Measurements from ENCODE around the gene NRN1L. TPM values are rescaled to one million over a fixed set of nuclear protein-coding genes. Genes with fewer than 3 reads are reported as not detected.
"Not testable (repeated sequence)": the region's sequence is repeated elsewhere in the genome, so short reads cannot be mapped to it uniquely, and the experiment has no call there.

NRN1L gene
- polyA plus RNA-seq, 1 donor = 1.1 TPM

- no peak for DNase-seq (ENCODE audit: low read depth)
These were observed 2.1 kb upstream of the NRN1L start for GRCh38 chr16:67882374-67883145.

- DNase-seq (ENCODE audit: low read depth) = no peak
These were observed 1.4 kb upstream of the NRN1L start for GRCh38 chr16:67883146-67883871.

GRCh38 chr16:67883872-67884261 is 818 bp upstream of the NRN1L start:
- no peak for DNase-seq (ENCODE audit: low read depth)

GRCh38 chr16:67885545-67885944 is 860 bp downstream of the NRN1L start:
- no peak for DNase-seq (ENCODE audit: low read depth)

GRCh38 chr16:67885976-67886375 is 1.3 kb downstream of the NRN1L start:
- DNase-seq (ENCODE audit: low read depth) = no peak

GRCh38 chr16:67886387-67886786 is 1.7 kb downstream of the NRN1L start:
- DNase-seq (ENCODE audit: low read depth) = no peak

GRCh38 chr16:67888331-67888730 is 3.6 kb downstream of the NRN1L start:
- no peak for DNase-seq (ENCODE audit: low read depth)

- no peak for DNase-seq (ENCODE audit: low read depth)
These were observed 7.7 kb downstream of the NRN1L start for GRCh38 chr16:67892375-67892774.

- peak; percentile 85 for DNase-seq (ENCODE audit: low read depth)
These were observed 8.4 kb downstream of the NRN1L start, which contains the start of gene PSKH1 for GRCh38 chr16:67892899-67893742. Gene PSKH1 (plus strand): TSS chr16:67893254. CDS start chr16:67908750, 15,496 bp downstream.

GRCh38 chr16:67893743-67894399 is 9.2 kb downstream of the NRN1L start:
- DNase-seq (ENCODE audit: low read depth) = no peak

- no peak for DNase-seq (ENCODE audit: low read depth)
These were observed 12.5 kb downstream of the NRN1L start for GRCh38 chr16:67897231-67897630.

GRCh38 chr16:67901734-67902133 is 17.0 kb downstream of the NRN1L start:
- DNase-seq (ENCODE audit: low read depth) = no peak

- no peak for DNase-seq (ENCODE audit: low read depth)
These were observed 18.1 kb downstream of the NRN1L start for GRCh38 chr16:67902831-67903230.

- DNase-seq (ENCODE audit: low read depth) = no peak
These were observed 22.9 kb downstream of the NRN1L start for GRCh38 chr16:67907397-67908180.

GRCh38 chr16:67909056-67909742 is 24.5 kb downstream of the NRN1L start:
- no peak for DNase-seq (ENCODE audit: low read depth)

- no peak for DNase-seq (ENCODE audit: low read depth)
These were observed 25.5 kb downstream of the NRN1L start for GRCh38 chr16:67910158-67910557.

- no peak for DNase-seq (ENCODE audit: low read depth)
These were observed 30.2 kb downstream of the NRN1L start for GRCh38 chr16:67914758-67915495.

GRCh38 chr16:67915496-67915769 is 30.7 kb downstream of the NRN1L start:
- not testable (repeated sequence) for DNase-seq (ENCODE audit: low read depth)

GRCh38 chr16:67915831-67916723 is 31.4 kb downstream of the NRN1L start:
- DNase-seq (ENCODE audit: low read depth) = no peak

All from forelimb muscle (tissue), 1 donor.